Esophagus squamous epithelium (tissue), 5 donors: Measurements from ENCODE around the gene INSYN1. TPM values are rescaled to one million over a fixed set of nuclear protein-coding genes. Genes with fewer than 3 reads are reported as not detected.

Experiments used
- DNase-seq: peaks from one replicate; lab custom pipeline; 2025; lab: John Stamatoyannopoulos, UW
- H3K27ac ChIP-seq, 4 donors: fragments of 200-600 bp; sonication (generic); one replicate each; pipeline ENCODE4 v1.5.1; 2016 to 2019; ENCODE audit warnings: mild to moderate bottlenecking in 1 of 4
- H3K27me3 ChIP-seq, 4 donors: fragments of 200-600 bp; sonication (generic); 1 replicate in 3 of 4; 2 replicates in 1 of 4; pipeline versions ENCODE4 v1.5.1 to v1.6.0; 2017 to 2021; ENCODE audit warnings: antibody characterized with exemption in 1 of 4
- H3K36me3 ChIP-seq, 3 donors: fragments of 200-600 bp; sonication (generic); one replicate each; pipeline ENCODE4 v1.5.1; 2016 to 2019
- H3K4me1 ChIP-seq, 3 donors: fragments of 200-600 bp; sonication (generic); one replicate each; pipeline ENCODE4 v1.5.1; 2017 to 2019
- H3K4me3 ChIP-seq, 4 donors: fragments of 200-600 bp; sonication (generic); 1 replicate in 3 of 4; 2 replicates in 1 of 4; pipeline ENCODE4 v1.5.1; 2016 to 2019; ENCODE audit warnings: mild to moderate bottlenecking in 2 of 4, moderate library complexity in 1 of 4
- H3K9me3 ChIP-seq, 3 donors: fragments of 200-600 bp; sonication (generic); one replicate each; pipeline ENCODE4 v1.5.1; 2016 to 2019
- CTCF ChIP-seq, 6 experiments: fragments of 450-650 bp in 4 of 6; fragments of 200-600 bp in 2 of 6; sonication (generic) in 2 of 6; IDR thresholded peaks; one replicate each; pipeline ENCODE4 v1.5.1; 2016 to 2019; ENCODE audit warnings: antibody characterized with exemption in 6 of 6, mild to moderate bottlenecking in 4 of 6, moderate library complexity in 4 of 6
- POLR2A ChIP-seq, 4 donors: fragments of 450-650 bp; IDR thresholded peaks; one replicate each; pipeline ENCODE4 v1.6.1; 2017; ENCODE audit warnings: antibody characterized with exemption in 4 of 4, mild to moderate bottlenecking in 4 of 4, moderate library complexity in 3 of 4
- WGBS, 2 donors: methylation state at CpG; one replicate each; pipeline ENCODE4 v1.1.5; 2018; 5-methylcytosine and 5-hydroxymethylcytosine counted together
- intact Hi-C: fragments of 100-400 bp; cut with DNase I; formaldehyde crosslinking; loops from one replicate; pipeline ENCODE4 v1.15.0; 2022
- total RNA-seq, 4 donors: library from RNA; depleted of rRNA; stranded (reverse); fragments of >200 nt; gene quantifications; one replicate each; pipeline ENCODE4 v1.1.0, GENCODE V29; 2016
- donor health status: DM: yes; HTN: yes; CAD: no.

The INSYN1 gene
- total RNA-seq, 4 donors from 2014 or later = 0.38 to 20.9 (median 9.3) TPM

- H3K27ac ChIP-seq = no peak overlapping the region
- no peak for TF ChIP-seq CTCF (IDR thresholded peaks at IDR 0.05)
- no peak for TF ChIP-seq POLR2A (IDR thresholded peaks at IDR 0.05)
- H3K27me3 ChIP-seq = peaks cover 0 to 36% (median 8%) of the 10 kb centered on the region in 4 donors
- intact Hi-C loops = no loop called here
- 73 to 78% methylated on average over 5 of the region's 5 CpGs for WGBS, 2 donors
- DNase-seq = no peak
- H3K4me1 ChIP-seq = peaks cover 5 to 43% (median 8%) of the 10 kb centered on the region in 3 donors
- H3K4me3 ChIP-seq = no peak overlapping the region
- H3K36me3 ChIP-seq = no peaks in the 10 kb centered on the region
- no peaks in the 10 kb centered on the region for H3K9me3 ChIP-seq
Measured at GRCh38 chr15:73749533-73749932, 3.6 kb downstream of the INSYN1 start.

- DNase-seq = no peak
- WGBS, 2 donors = 68 to 69% methylated on average over 5 to 6 of the region's 6 CpGs
- no peaks in the 10 kb centered on the region for H3K9me3 ChIP-seq
- peaks cover 0 to 29% (median 8%) of the 10 kb centered on the region in 4 donors for H3K27me3 ChIP-seq
- H3K27ac ChIP-seq = no peak overlapping the region
- no peak overlapping the region for H3K4me3 ChIP-seq
- H3K36me3 ChIP-seq = no peaks in the 10 kb centered on the region
- TF ChIP-seq CTCF (IDR thresholded peaks at IDR 0.05) = no peak
- intact Hi-C loops = no loop called here
- H3K4me1 ChIP-seq = peaks cover 5 to 35% (median 8%) of the 10 kb centered on the region in 3 donors
Measured at GRCh38 chr15:73748730-73749129, 4.4 kb downstream of the INSYN1 start.

- no peak for DNase-seq
- Histone ChIP-seq H3K36me3 (no peaks in the 10 kb centered on the region), H3K4me1 (peaks cover 5 to 33% (median 8%) of the 10 kb centered on the region in 3 donors), H3K27me3 (peaks cover 0 to 22% (median 5%) of the 10 kb centered on the region in 4 donors), H3K9me3 (no peaks in the 10 kb centered on the region), H3K27ac (no peak overlapping the region), H3K4me3 (no peak overlapping the region)
- WGBS, 2 donors = 84 to 85% methylated on average over 7 to 10 of the region's 11 CpGs
- TF ChIP-seq POLR2A (IDR thresholded peaks at IDR 0.05) (no peak), CTCF (IDR thresholded peaks at IDR 0.05) (no peak)
- intact Hi-C loops = no loop called here
Measured at GRCh38 chr15:73747847-73748590, 5.1 kb downstream of the INSYN1 start.

GRCh38 chr15:73746883-73747282 is 6.3 kb downstream of the INSYN1 start:
- WGBS, 2 donors = 23 to 28% methylated on average over 6 to 7 of the region's 7 CpGs
- Histone ChIP-seq H3K4me1 (peaks cover 2 to 33% (median 7%) of the 10 kb centered on the region in 3 donors), H3K4me3 (no peak overlapping the region), H3K27me3 (peaks cover 0 to 12% (median 1%) of the 10 kb centered on the region in 4 donors), H3K36me3 (no peaks in the 10 kb centered on the region), H3K9me3 (no peaks in the 10 kb centered on the region), H3K27ac (no peak overlapping the region)
- TF ChIP-seq POLR2A (IDR thresholded peaks at IDR 0.05) (no peak), CTCF (IDR thresholded peaks at IDR 0.05) (no peak)
- no peak for DNase-seq
- intact Hi-C loops = no loop called here

GRCh38 chr15:73746261-73746660 is 6.9 kb downstream of the INSYN1 start:
- 61 to 66% methylated on average over 8 of the region's 8 CpGs for WGBS, 2 donors
- intact Hi-C loops = no loop called here
- TF ChIP-seq POLR2A (IDR thresholded peaks at IDR 0.05) = no peak
- TF ChIP-seq CTCF (IDR thresholded peaks at IDR 0.05) = no peak
- peaks cover 0 to 5% (median 0%) of the 10 kb centered on the region in 4 donors for H3K27me3 ChIP-seq
- no peaks in the 10 kb centered on the region for H3K9me3 ChIP-seq
- H3K27ac ChIP-seq = no peak overlapping the region
- DNase-seq = no peak
- peaks cover 0 to 33% (median 4%) of the 10 kb centered on the region in 3 donors for H3K4me1 ChIP-seq
- no peaks in the 10 kb centered on the region for H3K36me3 ChIP-seq
- H3K4me3 ChIP-seq = no peak overlapping the region
